ENCODE data around the gene CTXN1.
"Not testable (repeated sequence)": the region's sequence is repeated elsewhere in the genome, so short reads cannot be mapped to it uniquely, and the experiment has no call there.

Gene CTXN1

GRCh38 chr19:7944177-7944761 lies 18.3 kb upstream of the CTXN1 start:
- peak; percentile 91 for DNase-seq

DNA sequence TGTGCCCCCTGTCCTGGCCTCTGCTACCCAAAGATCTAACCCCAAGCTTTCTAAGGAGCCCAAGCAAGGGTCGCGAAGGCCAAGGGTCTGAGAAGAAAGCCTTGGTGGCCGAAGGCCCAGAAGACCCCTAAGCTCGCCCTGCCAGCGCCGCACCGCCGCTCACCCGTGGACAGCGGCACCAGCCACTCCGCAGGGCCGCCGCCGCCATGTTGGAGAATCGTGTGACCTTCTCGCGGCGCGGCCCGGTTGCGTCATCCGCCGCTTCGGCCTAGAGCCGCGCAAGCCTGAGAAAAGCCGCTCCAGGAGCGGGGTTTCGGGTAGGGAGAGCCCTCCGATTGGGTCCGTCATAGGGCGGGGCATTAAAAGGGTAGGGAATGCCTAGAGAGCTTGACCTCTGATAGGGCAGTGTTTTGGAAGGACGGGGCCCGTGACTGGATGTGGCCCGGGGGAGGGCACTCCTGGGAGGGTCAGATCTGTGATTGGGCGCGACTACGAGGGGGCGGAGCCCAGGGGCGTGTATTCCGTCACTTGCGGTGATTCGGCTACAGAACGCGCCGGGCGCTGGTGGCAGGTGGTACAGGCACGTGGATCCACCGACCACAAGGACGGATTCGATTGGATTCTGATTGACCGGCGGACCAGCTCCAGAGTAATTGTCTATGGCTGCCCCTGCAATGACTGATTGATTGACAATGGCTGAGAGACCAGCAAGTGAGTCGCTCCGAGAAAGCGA lies 17.7 kb upstream of the CTXN1 start, which contains the start of gene TIMM44:
TSS of gene TIMM44 (minus strand) at position 223 of the 733 bp plus-strand sequence. CDS start at position 208, 15 bp downstream.
- peak; percentile 99 for DNase-seq

DNA sequence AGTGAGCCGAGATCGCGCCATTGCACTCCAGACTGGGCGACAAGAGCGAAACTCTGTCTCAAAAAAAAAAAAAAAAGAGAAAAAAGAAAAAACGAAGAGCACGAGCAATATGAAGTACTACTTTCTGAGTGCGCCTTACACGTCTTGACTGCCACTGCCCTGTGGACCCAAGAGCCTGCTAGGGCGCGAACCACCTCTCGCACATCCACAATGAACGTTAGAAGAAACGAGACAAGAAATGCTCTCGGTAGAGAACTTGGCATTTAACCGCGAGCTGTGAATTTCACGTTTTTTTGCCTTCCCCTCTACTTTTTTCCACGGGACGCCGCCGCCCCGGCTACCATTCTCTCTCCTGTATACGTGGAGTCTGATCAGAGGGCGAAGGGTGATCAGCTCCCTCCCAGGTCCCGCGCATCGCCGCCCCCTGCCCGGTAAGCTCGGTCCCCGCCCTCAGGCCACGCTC lies 17.1 kb upstream of the CTXN1 start:
- no peak for DNase-seq

- no peak for DNase-seq
Observed at GRCh38 chr19:7941895-7942596, 16.1 kb upstream of the CTXN1 start.

GRCh38 chr19:7940841-7941240 lies 14.9 kb upstream of the CTXN1 start:
- no peak for DNase-seq

- no peak for DNase-seq
Observed at GRCh38 chr19:7934766-7935165, 8.8 kb upstream of the CTXN1 start.

DNA sequence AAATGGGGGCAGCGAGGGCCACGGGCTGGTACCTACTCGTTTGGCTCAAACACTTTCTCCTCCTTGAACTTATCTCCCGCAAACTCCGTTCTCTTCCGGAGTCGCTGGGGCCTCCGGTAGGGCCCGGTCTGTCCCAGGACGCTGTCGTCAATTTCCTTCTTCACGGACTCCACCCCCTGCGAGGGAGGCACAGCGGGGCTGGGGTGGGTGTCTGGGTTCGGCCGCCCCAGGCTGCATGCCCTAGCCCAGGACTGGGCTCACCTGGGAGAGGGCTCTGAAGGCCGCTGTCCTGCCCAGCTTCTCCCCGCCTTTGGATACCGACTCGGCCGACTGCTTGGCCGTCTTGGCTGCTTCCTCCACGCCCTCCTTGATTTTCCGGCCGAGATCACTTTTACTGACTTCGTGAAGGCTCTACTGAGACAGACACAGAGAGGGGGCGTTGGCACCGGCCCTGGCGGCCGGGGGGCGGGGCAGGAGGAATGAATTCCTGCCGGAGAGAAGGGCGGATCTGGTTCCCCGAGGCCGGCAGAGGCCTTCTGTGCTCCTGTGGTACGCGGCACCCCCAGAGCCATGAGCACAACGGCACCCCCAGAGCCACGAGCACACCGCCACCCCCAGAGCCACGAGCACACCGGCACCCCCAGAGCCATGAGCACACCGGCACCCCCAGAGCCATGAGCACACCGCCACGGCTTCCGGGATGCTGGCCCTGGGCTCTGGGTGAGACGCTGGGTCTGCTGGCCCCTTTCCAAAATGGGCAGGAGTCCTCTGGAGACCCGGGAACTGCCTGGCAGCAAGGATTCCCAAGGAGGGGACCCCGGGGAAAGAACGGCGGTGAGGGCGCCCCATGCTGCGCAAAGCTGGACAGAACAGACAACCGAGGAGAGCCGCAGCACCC lies 8.1 kb upstream of the CTXN1 start:
- DNase-seq = no peak

DNA sequence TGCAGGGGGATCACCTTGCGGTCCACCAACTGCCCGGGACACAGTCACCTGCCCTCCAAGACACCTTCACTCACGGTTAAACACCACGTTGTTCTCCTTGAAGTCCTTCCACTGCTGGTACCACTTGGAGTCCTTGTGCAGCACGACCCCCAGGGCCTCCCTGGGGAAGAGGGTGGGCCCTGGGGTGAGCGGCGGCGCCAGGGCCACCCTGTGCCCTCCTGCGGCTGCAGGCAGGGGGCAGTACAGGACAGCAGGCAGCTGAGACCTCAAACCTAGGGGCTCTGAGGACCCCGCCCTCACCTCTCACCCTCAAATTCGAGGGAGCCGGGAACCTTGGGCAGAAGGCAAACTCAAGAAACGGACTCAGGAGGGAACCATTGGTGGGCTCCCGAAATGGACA lies 7.5 kb upstream of the CTXN1 start:
- no peak for DNase-seq

DNA sequence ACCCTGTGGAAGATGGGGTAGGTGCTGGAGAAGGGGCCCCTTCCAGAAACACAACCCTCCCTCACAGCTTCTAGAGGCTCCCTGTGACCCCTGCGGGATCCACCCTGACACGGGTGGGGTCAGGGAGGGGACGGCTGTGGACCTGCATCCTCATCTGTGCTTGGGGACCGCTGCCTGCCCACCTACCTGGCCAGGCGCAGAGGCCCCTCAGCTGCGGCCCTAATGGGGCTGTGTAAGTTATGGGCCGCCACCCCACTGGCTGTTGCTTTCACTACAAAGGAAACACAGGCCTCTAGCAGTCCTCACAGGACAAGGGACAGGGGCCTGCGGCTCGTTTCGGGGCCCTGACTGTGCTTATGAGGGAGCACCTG lies 7.0 kb upstream of the CTXN1 start:
- no peak for DNase-seq

DNA sequence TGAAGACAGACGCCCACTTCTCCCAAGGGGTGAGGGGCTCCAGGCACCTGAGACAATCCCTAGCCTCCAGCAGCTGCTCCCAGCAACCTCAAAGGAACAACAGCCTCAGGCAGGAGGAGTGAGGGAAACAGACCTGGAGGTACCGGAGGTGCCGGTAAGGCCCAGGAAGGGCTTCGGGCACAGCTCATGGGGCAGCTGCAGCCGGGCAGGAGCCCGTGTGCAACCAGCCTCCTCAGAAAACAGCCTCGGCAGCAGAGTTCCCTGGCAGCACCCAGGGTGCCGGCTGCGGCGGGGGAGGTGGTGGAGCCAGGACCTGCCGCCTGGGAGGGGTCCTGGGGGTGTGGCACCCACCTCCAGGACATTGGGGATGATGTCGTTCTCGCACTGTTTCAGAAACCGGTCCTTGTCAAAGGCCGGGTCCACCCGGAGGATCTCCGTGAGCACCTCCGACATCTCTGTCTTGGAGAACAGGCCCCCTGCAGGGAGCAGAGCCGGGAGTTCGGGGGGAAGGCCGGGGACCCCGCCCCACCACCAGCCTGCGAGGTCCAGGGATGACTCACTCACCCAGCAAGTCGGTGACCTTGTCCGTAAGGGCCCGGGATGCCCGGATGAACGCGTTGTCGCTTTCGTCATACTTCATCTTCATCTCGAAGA lies 6.5 kb upstream of the CTXN1 start:
- DNase-seq = no peak

DNA sequence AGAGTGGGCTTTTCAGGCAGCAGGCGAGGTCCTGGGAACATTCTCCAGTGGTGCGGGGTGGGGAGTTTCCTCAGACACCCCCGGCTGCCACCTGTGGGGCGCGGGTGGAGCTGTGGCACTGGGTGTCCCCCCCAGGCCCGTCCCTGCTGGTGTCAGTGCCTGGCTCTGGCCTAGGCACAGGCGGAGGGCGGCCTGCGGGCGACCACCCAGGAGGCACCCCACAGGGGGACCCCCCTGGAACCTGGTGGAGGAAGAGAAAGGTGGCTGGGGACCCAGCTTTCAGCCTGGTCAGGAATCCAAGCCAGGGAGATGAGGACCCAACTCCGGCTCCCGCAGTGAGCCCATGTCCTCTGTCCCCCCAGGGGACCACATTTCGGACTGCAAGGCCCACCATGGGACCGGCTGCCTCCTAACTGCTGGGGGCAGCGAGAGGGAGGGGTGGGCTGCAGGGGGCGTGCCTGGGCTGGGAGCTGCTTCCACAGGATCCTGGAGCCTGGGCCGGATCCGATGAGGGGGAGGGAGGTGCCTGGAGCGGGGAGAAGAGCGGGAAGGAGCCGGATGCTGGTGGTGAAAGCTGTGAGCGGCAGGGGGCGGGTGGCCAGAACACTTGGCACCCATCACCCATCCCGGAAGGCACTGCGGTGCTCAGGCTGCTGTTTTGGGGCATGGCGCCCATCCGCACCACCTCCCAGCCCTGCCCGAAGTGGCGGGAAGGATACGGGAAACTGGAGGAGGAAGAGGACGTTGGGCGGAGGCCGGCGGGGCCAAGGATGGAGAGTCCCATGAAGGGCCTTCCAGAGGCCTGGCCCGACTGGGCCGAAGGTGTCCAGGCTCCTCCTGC lies 5.5 kb upstream of the CTXN1 start:
- no peak for DNase-seq

GRCh38 chr19:7930765-7931164 lies 4.8 kb upstream of the CTXN1 start:
- no peak for DNase-seq

GRCh38 chr19:7930030-7930429 lies 4.1 kb upstream of the CTXN1 start:
- not testable (repeated sequence) for DNase-seq

DNA sequence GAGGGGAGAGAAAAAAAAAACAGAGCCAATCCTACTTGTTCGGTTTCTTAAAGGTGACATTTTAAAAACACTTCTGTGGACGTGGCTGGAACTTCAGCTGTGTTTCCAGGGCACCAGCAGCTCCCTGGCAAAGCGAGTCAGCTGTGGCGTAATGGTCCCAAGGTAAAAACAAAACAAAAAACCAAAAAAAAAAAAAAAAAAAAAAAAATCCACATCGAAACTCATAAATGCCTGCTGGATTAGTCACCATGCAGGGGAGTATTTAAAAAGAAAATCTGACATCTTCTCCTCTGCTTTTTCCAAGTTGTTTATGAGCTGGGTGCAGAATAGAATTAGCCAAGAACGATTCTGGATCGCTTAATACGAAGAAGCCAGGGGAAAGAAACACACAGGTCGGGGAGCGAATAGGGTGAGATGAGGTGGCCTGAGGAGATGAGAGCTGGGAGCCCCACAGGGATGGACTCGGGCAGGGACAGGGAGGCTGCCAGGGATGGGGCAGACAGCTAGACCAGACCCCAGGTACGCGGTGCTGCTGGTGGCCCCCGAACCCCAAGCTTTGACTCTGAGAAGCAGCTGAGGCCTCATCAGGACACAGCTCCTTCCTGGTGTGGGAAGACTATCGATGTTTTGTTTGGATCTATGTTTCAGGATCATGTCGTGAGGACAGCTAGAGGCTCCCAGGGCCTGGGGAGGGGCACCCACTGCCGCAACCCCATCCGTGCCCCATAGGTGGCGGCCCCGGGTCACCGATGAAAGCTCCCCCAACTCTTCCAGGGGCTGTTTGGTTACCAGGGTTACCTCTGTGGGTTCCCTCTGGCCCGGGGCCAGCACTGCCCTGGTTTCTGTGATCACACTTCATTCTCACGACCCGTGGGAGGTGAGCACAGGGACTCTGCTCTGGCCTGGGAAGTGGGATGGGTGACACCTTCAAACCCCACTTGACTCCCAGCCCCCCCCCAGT lies 3.1 kb upstream of the CTXN1 start:
- DNase-seq = peak; percentile 73

DNA sequence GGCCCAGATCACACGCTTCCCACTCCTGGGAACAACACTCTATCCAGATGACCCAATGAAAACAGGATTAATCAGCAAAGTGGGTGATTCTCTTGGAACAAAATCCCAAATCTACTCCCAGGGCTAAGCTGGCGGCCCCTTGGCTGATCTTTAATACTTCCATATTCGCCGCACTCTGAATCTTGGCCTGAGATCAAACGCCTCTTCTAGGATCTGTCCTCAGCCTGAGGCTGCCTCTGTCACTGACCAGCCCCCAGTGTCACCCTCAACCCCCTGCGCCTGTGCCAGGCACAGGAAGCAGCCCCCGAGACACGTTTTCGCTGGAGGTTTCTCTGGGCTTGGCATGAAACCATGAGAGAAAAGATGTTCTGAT lies 2.4 kb upstream of the CTXN1 start:
- no peak for DNase-seq

DNA sequence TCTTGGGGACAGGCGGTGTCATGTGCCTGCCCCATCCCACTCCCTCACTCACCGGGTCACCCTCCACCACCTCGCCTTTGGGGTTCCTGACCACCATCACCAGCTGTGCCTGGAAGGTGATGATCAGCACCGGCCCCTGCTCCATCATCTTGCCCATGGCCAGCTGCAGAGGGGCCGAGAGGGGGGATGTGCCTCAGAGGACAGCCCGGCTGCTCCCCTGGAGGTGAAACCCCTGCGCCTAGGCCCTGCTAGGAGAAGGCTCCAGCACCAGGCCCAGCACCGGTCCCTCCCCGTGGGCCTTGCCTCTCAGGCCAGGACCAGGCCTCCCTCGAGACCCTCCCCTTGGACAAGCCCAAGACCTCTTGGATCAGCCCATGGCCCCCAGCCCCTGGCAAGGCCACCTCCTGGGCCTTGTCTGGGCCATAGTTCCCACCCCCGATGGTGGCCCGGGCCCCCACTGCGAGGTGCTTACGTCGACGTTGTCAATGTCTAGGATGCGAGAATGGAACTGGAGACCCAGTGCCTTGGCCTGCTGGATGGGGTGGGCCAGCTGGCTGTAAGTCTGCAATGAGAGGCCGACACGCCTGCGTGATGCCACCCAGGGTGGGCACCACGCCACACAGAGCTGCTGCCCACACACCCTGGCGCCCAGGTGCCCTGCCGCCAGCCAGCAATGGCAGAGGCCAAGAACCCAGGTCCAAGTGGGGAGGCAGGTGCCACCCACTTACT lies 1.8 kb upstream of the CTXN1 start:
- DNase-seq = no peak

GRCh38 chr19:7926727-7927604 lies 1.0 kb upstream of the CTXN1 start:
- DNase-seq = no peak

DNA sequence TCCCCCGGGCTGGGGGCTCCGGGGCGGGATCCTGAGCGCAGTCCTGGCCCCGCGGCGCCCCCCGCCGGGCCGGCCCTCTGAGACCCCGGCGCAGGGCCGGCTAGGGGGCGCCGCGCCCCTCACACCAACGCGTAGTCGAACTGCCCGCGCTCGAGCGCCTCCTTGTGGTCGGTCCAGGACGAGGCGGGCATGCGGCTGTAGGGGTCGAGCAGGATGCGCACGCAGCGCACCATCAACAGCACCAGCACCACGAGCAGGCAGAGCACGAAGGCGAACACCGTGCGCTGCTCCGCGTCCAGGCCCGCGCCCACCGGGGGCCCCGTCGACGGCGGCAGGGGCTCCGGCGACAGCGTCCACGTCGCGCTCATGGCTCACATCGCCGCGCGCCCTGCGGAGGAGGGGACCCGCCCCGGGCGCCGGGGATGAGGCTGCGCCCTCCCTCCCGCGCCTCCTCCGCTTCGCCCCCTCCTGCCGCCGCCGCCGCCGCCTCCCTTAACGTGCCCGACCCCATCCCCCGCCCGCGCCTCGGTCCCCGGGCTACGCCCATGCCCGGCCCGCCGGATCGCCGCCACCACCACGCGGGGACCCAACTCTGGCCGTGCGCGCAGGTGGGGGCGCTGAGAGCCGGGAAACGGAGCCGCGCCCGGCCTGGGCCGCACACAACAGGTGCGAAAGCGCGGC lies 624 bp downstream of the CTXN1 start:
- DNase-seq = peak; percentile 79
